IPS-20b (cell line): ENCODE measurements around the gene HEYL.

Source experiments
- H3K27ac ChIP-seq: one replicate; pipeline ENCODE4 v1.5.1; 2013; ENCODE audit warnings: low read length
- H3K27me3 ChIP-seq: 2 replicates; pipeline ENCODE4 v1.6.1; 2013; ENCODE audit warnings: mild to moderate bottlenecking, low read length, inconsistent platforms; ENCODE audit not compliant: insufficient read depth
- H3K36me3 ChIP-seq: 2 replicates; pipeline ENCODE4 v1.6.1; 2013; ENCODE audit warnings: low read depth, mild to moderate bottlenecking, inconsistent platforms, low read length, moderate library complexity; ENCODE audit not compliant: insufficient read depth
- H3K4me1 ChIP-seq: 2 replicates; pipeline ENCODE4 v1.6.1; 2013; ENCODE audit warnings: mild to moderate bottlenecking, control low read depth, inconsistent platforms, low read length, moderate library complexity; ENCODE audit not compliant: insufficient read depth
- H3K4me3 ChIP-seq: 2 replicates; pipeline ENCODE4 v1.5.1; 2013; ENCODE audit warnings: mild to moderate bottlenecking, low read length, inconsistent platforms
- H3K9ac ChIP-seq: 2 replicates; pipeline ENCODE4 v1.6.1; 2013; ENCODE audit warnings: low read depth, mild to moderate bottlenecking, inconsistent platforms, low read length, moderate library complexity
- H3K9me3 ChIP-seq: 2 replicates; pipeline ENCODE4 v1.6.1; 2013; ENCODE audit warnings: mild to moderate bottlenecking, low read depth, low read length, inconsistent platforms; ENCODE audit not compliant: insufficient read depth

The HEYL gene

DNA sequence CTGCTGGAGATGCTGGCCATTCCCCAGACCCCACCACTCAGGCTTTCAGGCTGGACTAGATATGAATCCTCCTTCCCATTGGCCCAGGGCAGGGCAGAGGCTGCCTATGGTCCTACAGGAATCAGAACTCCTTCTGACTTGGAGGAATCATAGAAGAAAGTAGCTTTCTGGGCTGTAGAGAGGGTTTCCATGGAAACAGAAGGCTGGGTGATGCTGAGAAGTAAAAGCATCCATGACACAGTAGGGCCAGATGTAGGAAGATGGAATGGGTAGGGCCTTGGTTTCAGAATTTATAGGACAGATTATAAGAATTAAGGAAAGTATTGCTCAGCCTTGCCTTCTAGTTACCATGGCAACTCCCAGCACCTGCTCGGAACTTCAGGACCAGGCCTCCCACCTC, 23.4 kb upstream of the HEYL start:
- no peaks in the 10 kb centered on the region for H3K9me3 ChIP-seq
- H3K4me1 ChIP-seq = no peaks in the 10 kb centered on the region
- H3K9ac ChIP-seq = no peak overlapping the region
- no peaks in the 10 kb centered on the region for H3K36me3 ChIP-seq
- no peak overlapping the region for H3K4me3 ChIP-seq
- peaks cover 92% of the 10 kb centered on the region for H3K27me3 ChIP-seq
- H3K27ac ChIP-seq = no peak overlapping the region

DNA sequence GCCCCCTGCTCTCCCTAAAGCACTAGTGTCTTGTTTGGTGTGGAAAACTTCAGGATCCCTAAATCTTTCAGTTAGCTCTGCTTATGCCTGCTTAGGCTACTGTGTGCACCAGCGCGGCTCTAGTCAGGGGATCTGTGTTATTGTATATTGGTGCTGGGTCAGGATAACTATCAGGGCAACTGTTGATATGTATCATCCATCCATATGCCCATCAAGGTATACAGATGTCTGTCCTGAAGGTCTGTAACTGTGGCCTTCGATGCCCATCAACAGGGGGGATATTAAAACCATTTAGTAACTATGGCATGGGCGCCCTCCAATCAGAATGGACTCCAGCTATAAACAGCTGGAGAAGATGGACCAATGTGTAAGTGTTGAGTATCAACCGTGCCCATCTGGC, 20.1 kb upstream of the HEYL start:
- Histone ChIP-seq H3K27me3 (peaks cover 90% of the 10 kb centered on the region), H3K36me3 (no peaks in the 10 kb centered on the region), H3K9me3 (no peaks in the 10 kb centered on the region), H3K4me1 (no peaks in the 10 kb centered on the region), H3K27ac (no peak overlapping the region), H3K9ac (no peak overlapping the region), H3K4me3 (no peak overlapping the region)

DNA sequence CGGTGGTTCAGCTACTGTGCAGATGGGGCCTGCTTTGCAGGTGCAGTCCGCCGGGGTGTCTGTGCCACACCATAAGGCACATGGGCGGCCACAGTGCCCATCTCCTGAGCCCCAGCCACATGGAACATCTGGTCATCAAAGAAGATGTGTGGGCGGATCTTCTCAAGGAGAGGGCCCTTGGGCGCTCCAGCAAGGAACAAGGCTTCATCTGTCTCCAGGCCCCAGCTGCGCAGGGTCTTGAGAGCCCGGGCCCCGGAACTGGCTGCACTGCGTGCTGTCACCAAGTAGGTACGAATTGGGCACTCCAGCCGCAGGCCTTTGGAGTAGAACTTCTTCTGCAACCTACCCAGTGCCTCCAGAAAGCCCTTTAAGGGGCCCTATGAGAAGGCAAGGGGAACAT, 19.7 kb upstream of the HEYL start:
- H3K4me1 ChIP-seq = no peaks in the 10 kb centered on the region
- H3K36me3 ChIP-seq = no peaks in the 10 kb centered on the region
- H3K27me3 ChIP-seq = peaks cover 94% of the 10 kb centered on the region

DNA sequence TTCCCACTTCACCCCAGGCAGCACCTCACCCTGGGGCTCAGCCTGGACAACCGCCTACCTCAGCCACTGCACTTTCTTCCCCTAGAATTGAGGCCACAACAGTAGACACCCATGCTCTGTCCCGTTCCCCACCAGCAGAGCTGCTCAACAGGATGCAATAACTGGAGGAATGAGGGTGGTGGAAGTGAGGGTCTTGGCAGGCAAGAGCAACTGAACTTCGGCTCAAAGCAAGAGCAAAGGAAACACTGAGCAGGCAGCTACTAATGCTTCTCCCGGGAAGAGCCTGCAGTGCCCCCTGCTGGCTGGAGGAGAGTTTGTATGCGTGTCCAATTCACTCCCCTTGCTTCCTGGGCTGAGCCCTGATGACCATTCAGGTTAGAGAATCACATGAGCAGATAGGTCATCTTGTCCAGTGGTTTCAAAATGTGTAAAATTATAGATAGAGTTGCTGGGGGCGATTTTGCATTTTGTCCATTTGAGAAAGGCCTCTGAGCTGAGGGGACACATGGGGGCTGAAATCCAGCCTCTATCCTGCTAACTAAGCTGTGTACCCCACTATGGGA, 18.6 kb upstream of the HEYL start:
- no peaks in the 10 kb centered on the region for H3K36me3 ChIP-seq
- no peak overlapping the region for H3K9ac ChIP-seq
- H3K27me3 ChIP-seq = peaks cover 96% of the 10 kb centered on the region
- peak overlapping the region; percentile 37; the same call in 1 of the 2 replicates for H3K4me3 ChIP-seq
- H3K27ac ChIP-seq = no peak overlapping the region
- no peaks in the 10 kb centered on the region for H3K4me1 ChIP-seq
- no peaks in the 10 kb centered on the region for H3K9me3 ChIP-seq

More for the DNA sequence above, 19.7 kb upstream of the HEYL start:
- H3K4me3 ChIP-seq = no peak overlapping the region
- H3K9me3 ChIP-seq = no peaks in the 10 kb centered on the region
- H3K27ac ChIP-seq = no peak overlapping the region
- H3K9ac ChIP-seq = no peak overlapping the region

DNA sequence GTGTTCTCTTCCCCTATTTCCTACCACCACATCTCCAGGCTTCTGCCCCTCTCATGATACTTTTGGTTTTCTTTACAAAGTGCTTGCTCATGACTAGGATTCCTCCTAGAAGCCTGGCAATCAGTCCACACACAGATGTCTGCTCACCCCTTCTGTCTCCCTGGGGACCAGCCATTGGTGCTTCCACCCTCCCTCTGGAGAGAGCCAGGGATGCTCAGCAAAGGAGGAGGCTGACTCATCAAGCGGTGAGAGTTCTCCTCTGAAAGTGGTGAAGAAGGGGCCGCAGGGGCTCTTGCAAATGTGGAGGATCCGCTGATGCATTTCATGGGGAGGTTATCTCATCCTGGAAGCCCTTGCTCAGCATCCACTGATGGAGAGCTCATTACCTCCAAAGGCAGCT, 18.0 kb upstream of the HEYL start:
- no peak overlapping the region for H3K27ac ChIP-seq
- H3K4me1 ChIP-seq = no peaks in the 10 kb centered on the region
- no peak overlapping the region for H3K4me3 ChIP-seq
- H3K27me3 ChIP-seq = peaks cover 90% of the 10 kb centered on the region
- no peaks in the 10 kb centered on the region for H3K36me3 ChIP-seq
- H3K9ac ChIP-seq = no peak overlapping the region
- H3K9me3 ChIP-seq = no peaks in the 10 kb centered on the region

DNA sequence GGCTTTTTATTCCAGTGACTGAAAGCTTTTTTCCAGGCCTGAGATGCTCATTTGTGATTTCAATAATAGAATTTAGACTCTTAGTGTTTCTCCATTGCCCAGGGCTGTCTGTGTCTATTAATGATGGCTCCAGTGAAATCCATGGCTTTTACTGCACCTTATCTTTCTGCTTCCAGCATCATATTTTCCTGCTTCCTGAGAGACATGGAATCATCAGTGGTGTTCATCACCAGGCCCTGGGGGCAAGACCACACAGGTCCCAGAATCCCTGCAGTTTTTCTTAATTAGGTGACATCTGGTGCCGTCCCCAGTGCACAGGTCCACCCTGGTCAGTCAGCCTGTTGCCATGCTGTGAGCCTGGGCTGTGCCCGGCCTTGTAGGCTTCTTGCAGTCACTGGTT, 16.9 kb upstream of the HEYL start:
- H3K9ac ChIP-seq = no peak overlapping the region
- no peaks in the 10 kb centered on the region for H3K9me3 ChIP-seq
- no peak overlapping the region for H3K4me3 ChIP-seq
- H3K27me3 ChIP-seq = peaks cover 80% of the 10 kb centered on the region
- H3K36me3 ChIP-seq = no peaks in the 10 kb centered on the region
- H3K27ac ChIP-seq = no peak overlapping the region
- H3K4me1 ChIP-seq = no peaks in the 10 kb centered on the region

DNA sequence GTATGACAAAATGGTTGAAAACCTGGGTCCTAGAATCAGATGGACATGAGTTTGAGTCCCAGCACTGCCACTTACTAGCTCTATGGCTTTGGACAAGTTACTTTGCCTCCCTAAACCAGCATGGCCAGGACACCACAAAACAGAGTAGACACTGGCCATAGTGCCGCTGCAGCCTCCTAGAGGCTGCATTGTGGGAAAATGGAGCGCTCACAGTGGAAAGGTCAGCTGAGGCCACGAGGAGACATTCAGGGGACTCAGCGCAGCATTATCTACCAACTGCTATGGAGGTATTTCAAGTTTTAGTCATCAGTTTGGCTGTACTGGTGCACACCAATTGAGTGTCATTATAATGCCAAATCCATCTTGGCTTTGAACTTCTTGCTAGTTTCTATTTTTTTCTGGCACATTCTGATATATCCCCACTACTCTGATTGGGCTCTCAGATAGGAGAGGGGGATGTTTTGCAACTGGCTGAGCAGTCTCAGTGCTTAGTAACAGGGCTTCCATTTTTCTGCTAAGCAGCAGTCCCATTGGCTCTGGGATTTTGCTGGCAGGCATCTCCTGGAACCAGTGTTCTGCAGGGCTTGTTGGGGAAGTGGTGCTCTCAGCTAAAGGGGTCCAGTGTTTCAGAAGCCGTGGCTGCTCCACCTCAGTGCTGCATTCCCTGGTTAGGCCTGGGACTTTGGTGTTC, 16.3 kb upstream of the HEYL start:
- Histone ChIP-seq H3K4me3 (no peak overlapping the region), H3K9me3 (no peaks in the 10 kb centered on the region), H3K27ac (no peak overlapping the region), H3K27me3 (peaks cover 80% of the 10 kb centered on the region), H3K9ac (no peak overlapping the region), H3K36me3 (no peaks in the 10 kb centered on the region), H3K4me1 (no peaks in the 10 kb centered on the region)

DNA sequence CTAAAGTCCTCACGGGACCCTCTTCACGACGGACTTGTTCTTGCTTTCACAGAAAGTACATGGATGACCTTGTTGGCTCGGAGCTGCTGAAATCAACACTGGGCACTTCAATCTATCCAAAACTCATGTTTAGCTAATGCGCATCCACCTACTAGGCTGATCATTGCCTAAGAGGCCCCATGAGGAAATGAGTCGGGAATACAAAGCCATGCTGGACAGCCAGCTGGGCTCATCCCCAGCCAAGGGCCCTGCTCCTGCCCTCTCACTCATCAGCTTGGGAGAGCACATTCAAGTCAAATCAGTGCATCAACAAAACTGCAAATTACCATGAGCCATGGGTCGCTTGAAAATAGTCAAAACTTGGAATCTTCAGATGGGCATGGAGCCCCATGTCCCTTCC, 14.8 kb upstream of the HEYL start:
- Histone ChIP-seq H3K27me3 (peaks cover 77% of the 10 kb centered on the region), H3K9ac (no peak overlapping the region), H3K4me3 (no peak overlapping the region), H3K36me3 (no peaks in the 10 kb centered on the region), H3K9me3 (no peaks in the 10 kb centered on the region), H3K4me1 (no peaks in the 10 kb centered on the region), H3K27ac (no peak overlapping the region)

DNA sequence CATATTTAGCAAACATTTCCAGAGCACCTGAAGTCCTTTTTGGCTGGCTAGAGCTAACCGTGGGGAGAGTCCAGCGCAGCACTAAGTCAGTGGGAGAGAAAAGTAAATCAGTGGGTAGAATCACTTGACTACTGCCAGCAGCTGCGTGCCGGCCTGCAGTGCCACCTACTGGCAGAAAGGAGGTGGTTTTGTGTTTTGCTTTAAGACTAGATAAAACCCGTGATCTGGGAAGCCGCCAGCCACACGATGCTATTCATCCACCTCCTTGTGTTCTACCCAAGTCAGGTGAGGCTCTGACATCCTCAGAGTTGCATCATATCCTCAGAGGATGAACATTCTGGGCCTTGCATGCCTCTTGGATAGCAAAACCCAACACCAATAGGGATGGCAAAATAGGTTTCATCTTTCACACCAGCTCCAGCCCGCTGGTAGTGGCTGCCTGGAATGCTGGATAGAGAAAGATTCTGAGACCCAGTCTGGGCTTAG, 14.1 kb upstream of the HEYL start:
- no peak overlapping the region for H3K4me3 ChIP-seq
- no peak overlapping the region for H3K9ac ChIP-seq
- no peaks in the 10 kb centered on the region for H3K4me1 ChIP-seq
- no peaks in the 10 kb centered on the region for H3K9me3 ChIP-seq
- H3K36me3 ChIP-seq = no peaks in the 10 kb centered on the region
- H3K27ac ChIP-seq = no peak overlapping the region
- peaks cover 73% of the 10 kb centered on the region for H3K27me3 ChIP-seq

DNA sequence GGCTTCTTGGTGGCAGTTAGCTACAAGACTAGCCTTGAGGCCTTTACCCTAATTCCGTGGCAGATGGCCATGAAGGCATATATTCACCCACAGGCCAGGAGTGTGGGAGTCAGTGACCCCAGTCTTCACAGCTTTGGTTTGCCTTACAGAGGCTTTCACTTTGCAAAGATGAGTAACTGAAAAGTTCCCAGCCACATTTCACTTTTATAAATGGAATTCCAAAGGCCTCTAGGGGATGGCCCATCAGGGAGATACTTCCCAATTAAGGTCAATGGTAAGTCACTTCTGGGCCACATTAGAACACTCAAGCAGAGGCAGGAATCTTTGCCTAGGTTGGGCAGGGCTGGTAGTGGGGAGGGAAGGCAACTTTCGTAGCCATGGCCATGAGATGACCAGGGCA, 13.1 kb upstream of the HEYL start:
- H3K4me1 ChIP-seq = no peaks in the 10 kb centered on the region
- no peak overlapping the region for H3K4me3 ChIP-seq

DNA sequence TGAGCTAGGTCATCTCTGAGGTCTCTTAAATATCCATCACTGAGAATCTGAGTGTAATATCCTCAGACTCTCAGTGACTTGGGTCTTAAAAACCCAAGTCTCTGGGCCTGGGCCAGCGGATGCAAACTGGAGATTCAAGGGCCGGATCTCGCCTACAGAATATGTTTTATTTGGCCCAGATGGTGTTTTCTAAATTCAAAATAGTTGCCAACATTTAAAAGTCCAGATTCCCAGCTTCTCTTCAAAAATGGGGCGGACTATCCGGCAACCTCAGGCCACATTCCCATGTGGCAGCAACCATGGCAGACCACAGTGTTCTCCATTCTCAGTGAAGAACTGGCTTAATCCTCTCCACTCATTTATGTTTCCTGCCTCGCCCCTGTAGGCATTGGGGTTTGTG, 12.7 kb upstream of the HEYL start:
- Histone ChIP-seq H3K9me3 (no peaks in the 10 kb centered on the region), H3K4me1 (no peaks in the 10 kb centered on the region), H3K27ac (no peak overlapping the region), H3K27me3 (peaks cover 74% of the 10 kb centered on the region), H3K36me3 (no peaks in the 10 kb centered on the region), H3K4me3 (no peak overlapping the region), H3K9ac (no peak overlapping the region)

More for the DNA sequence above, 13.1 kb upstream of the HEYL start:
- Histone ChIP-seq H3K27me3 (peaks cover 74% of the 10 kb centered on the region), H3K36me3 (no peaks in the 10 kb centered on the region), H3K9ac (no peak overlapping the region), H3K27ac (no peak overlapping the region), H3K9me3 (no peaks in the 10 kb centered on the region)

DNA sequence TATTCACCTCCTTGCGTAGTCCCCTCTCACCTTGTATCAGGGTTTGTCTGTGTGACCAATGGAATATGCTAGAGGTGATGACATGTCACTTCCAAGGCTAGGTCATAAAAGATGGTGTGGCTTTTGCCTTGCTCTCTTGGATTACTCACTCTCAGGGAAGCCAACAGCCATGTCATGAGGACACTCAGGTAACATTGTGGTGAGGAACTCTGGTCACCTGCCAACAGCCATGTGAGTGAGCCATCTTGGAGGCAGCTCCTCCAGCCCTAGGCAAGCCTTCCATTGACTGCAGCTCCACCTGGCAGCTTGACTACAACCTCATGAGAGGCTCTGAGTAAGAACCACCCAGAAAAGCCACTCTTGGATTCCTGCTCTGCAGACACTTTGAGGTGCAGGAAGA, 11.0 kb upstream of the HEYL start:
- no peak overlapping the region for H3K4me3 ChIP-seq
- H3K27ac ChIP-seq = no peak overlapping the region
- peaks cover 69% of the 10 kb centered on the region for H3K27me3 ChIP-seq
- peaks cover 5% of the 10 kb centered on the region; the same call in 1 of the 2 replicates for H3K4me1 ChIP-seq
- H3K9ac ChIP-seq = no peak overlapping the region
- no peaks in the 10 kb centered on the region for H3K9me3 ChIP-seq
- H3K36me3 ChIP-seq = no peaks in the 10 kb centered on the region
